Suprapubic skin (tissue), 4 donors: ENCODE measurements around the gene LSM3. TPM values are rescaled to one million over a fixed set of nuclear protein-coding genes. Genes with fewer than 3 reads are reported as not detected.

Experiments used
- DNase-seq, 2 donors: peaks; one replicate each; pipeline ENCODE4 v3.0.0-alpha.2; 2019; ENCODE audit warnings: low spot score in 2 of 2
- H3K27ac ChIP-seq: fragments of 200-600 bp; sonication (generic); one replicate; pipeline ENCODE4 v1.5.1; 2019
- H3K27me3 ChIP-seq: fragments of 200-600 bp; sonication (generic); one replicate; pipeline ENCODE4 v1.5.1; 2019
- H3K36me3 ChIP-seq: fragments of 200-600 bp; sonication (generic); one replicate; pipeline ENCODE4 v1.5.1; 2019
- H3K4me1 ChIP-seq: fragments of 200-600 bp; sonication (generic); one replicate; pipeline ENCODE4 v1.5.1; 2019
- H3K4me3 ChIP-seq: fragments of 200-600 bp; sonication (generic); one replicate; pipeline ENCODE4 v1.5.1; 2019; ENCODE audit warnings: mild to moderate bottlenecking
- H3K9me3 ChIP-seq: fragments of 200-600 bp; sonication (generic); one replicate; pipeline ENCODE4 v1.5.1; 2019
- EP300 ChIP-seq: sonication (generic); formaldehyde crosslinking; IDR thresholded peaks from one replicate; pipeline ENCODE4 v1.6.1; 2017; ENCODE audit warnings: antibody characterized with exemption
- POLR2A ChIP-seq, 2 donors: fragments of 450-650 bp; IDR thresholded peaks; one replicate each; pipeline ENCODE4 v1.6.1; 2017; ENCODE audit warnings: antibody characterized with exemption in 2 of 2, mild to moderate bottlenecking in 2 of 2, moderate library complexity in 2 of 2
- POLR2AphosphoS5 ChIP-seq, 3 donors: sonication (generic); formaldehyde crosslinking; IDR thresholded peaks; one replicate each; pipeline ENCODE4 v1.6.1; 2017; ENCODE audit warnings: antibody characterized with exemption in 3 of 3
- WGBS: methylation state at CpG from one replicate; pipeline ENCODE4 v1.1.5; 2018; 5-methylcytosine and 5-hydroxymethylcytosine counted together
- total RNA-seq, 4 donors: library from RNA; depleted of rRNA; stranded (reverse); fragments of >200 nt; gene quantifications; one replicate each; pipeline ENCODE4 v1.1.0, GENCODE V29; 2016
- TF ChIP-seq, protein P1 (sequence below), 2 donors: fragments of 200-600 bp in 1 of 2; fragments of 450-650 bp in 1 of 2; sonication (generic) in 1 of 2; IDR thresholded peaks; one replicate each; pipeline ENCODE4 v1.5.1; 2016 to 2019; ENCODE audit warnings: antibody characterized with exemption in 2 of 2, mild to moderate bottlenecking in 1 of 2, moderate library complexity in 1 of 2

Gene LSM3
- total RNA-seq, 4 donors from 2014 or later = 5.5 to 10.7 (median 8.9) TPM

DNA sequence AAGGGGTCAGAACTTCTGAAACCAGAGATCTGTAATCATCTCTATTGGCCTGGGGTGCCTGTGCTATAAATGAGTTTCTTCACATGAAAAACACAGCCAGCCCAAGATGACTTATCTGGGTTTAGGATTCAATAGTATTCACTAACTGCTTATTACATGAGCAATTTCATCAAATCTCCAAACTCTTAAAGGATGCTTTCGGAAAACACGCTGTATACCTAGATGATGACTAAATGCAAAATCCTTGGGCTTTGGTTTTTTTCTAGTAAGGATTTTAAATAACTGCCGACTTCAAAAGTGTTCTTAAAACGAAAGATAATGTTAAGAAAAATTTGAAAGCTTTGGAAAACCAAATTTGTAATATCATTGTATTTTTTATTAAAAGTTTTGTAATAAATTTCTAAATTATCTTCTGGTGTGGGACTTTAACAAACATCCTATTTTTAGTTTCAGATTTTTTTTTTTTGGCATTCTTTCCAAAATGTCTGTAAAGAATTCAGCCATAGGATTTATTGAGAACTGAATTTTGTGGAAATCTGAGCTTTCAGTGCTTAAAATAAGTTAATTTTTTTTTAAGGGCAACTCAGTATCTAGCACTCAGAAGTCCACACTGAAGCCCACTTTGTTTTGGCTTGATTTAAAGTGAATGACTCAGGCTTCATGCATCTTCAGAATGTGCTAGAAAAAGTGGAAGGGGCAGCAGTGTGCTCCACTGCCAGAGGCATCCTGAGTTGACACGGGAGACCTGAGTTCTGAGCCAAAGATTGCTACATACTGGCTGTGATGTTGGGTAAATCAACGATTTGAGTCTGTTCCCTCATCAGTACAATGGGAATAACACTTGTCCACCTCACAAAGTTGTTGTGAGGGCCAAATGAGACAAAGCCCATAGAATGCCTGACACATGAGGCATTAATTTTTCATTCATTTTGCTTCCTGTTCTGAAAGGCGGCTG is 35.1 kb upstream of the LSM3 start:
- peak overlapping the region; percentile 94 for H3K27ac ChIP-seq
- peaks cover 62% of the 10 kb centered on the region for H3K36me3 ChIP-seq
- no peaks in the 10 kb centered on the region for H3K9me3 ChIP-seq
- peaks cover 51% of the 10 kb centered on the region for H3K4me1 ChIP-seq
- TF ChIP-seq POLR2A (IDR thresholded peaks at IDR 0.05) (no peak), POLR2AphosphoS5 (IDR thresholded peaks at IDR 0.05) (peak; percentile 47 to 91 (median 80))
- no peaks in the 10 kb centered on the region for H3K27me3 ChIP-seq
- H3K4me3 ChIP-seq = no peak overlapping the region
- no peak for DNase-seq
- WGBS = 34% methylated on average over 7 of the region's 7 CpGs

- Histone ChIP-seq H3K4me3 (peak overlapping the region; percentile 18), H3K27me3 (no peaks in the 10 kb centered on the region), H3K36me3 (peaks cover 56% of the 10 kb centered on the region), H3K4me1 (peaks cover 51% of the 10 kb centered on the region), H3K9me3 (no peaks in the 10 kb centered on the region), H3K27ac (peak overlapping the region; percentile 94)
- no peak for DNase-seq
- no peak for TF ChIP-seq EP300
- TF ChIP-seq POLR2AphosphoS5 (IDR thresholded peaks at IDR 0.05) = peak in 2 of 3 donors; percentile 47 to 66
- TF ChIP-seq, protein P1, sequence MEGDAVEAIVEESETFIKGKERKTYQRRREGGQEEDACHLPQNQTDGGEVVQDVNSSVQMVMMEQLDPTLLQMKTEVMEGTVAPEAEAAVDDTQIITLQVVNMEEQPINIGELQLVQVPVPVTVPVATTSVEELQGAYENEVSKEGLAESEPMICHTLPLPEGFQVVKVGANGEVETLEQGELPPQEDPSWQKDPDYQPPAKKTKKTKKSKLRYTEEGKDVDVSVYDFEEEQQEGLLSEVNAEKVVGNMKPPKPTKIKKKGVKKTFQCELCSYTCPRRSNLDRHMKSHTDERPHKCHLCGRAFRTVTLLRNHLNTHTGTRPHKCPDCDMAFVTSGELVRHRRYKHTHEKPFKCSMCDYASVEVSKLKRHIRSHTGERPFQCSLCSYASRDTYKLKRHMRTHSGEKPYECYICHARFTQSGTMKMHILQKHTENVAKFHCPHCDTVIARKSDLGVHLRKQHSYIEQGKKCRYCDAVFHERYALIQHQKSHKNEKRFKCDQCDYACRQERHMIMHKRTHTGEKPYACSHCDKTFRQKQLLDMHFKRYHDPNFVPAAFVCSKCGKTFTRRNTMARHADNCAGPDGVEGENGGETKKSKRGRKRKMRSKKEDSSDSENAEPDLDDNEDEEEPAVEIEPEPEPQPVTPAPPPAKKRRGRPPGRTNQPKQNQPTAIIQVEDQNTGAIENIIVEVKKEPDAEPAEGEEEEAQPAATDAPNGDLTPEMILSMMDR (IDR thresholded peaks at IDR 0.05) = no peak
- WGBS = 3% methylated on average over 7 of the region's 7 CpGs
Observed at GRCh38 chr3:14144423-14145075, 34.1 kb upstream of the LSM3 start.

DNA sequence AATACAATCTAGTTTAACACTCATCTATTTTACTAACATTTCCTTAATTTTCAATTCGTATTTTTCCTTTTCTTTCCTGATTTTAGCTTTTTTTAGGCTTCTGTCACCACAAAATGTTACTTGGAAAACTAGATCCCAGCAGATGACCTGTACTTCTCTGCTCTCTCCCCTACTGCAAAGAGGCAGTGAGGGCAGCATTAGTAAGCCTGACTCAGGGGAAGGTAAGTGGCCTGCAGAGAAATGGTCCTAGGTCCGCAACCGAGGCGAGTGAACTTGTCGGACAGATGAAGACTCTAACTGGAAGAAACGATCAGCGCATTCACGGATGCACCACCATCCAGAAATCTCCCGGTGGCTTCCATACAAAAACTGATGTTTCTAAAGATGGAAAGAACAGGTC is 33.4 kb upstream of the LSM3 start:
- no peaks in the 10 kb centered on the region for H3K27me3 ChIP-seq
- H3K36me3 ChIP-seq = peaks cover 56% of the 10 kb centered on the region
- H3K27ac ChIP-seq = peak overlapping the region; percentile 94
- no peak for DNase-seq
- peaks cover 51% of the 10 kb centered on the region for H3K4me1 ChIP-seq
- TF ChIP-seq EP300 (no peak), POLR2A (IDR thresholded peaks at IDR 0.05) (no peak), POLR2AphosphoS5 (IDR thresholded peaks at IDR 0.05) (no peak)
- TF ChIP-seq, protein P1 (IDR thresholded peaks at IDR 0.05) = no peak
- no peak overlapping the region for H3K4me3 ChIP-seq
- WGBS = 84% methylated on average over 9 of the region's 9 CpGs
- no peaks in the 10 kb centered on the region for H3K9me3 ChIP-seq

GRCh38 chr3:14145670-14146380 is 32.8 kb upstream of the LSM3 start:
- Histone ChIP-seq H3K4me1 (peaks cover 51% of the 10 kb centered on the region), H3K9me3 (no peaks in the 10 kb centered on the region), H3K36me3 (peaks cover 58% of the 10 kb centered on the region), H3K27ac (peak overlapping the region; percentile 94), H3K27me3 (no peaks in the 10 kb centered on the region), H3K4me3 (no peak overlapping the region)
- TF ChIP-seq POLR2AphosphoS5 (IDR thresholded peaks at IDR 0.05) (no peak), EP300 (no peak), POLR2A (IDR thresholded peaks at IDR 0.05) (no peak)
- TF ChIP-seq, protein P1 (IDR thresholded peaks at IDR 0.05) = no peak
- DNase-seq = no peak
- 76% methylated on average over 8 of the region's 10 CpGs for WGBS

- WGBS = 85% methylated on average over 10 of the region's 10 CpGs
- Histone ChIP-seq H3K4me1 (peaks cover 48% of the 10 kb centered on the region), H3K9me3 (no peaks in the 10 kb centered on the region), H3K36me3 (peaks cover 58% of the 10 kb centered on the region), H3K27ac (peak overlapping the region; percentile 94), H3K27me3 (no peaks in the 10 kb centered on the region), H3K4me3 (no peak overlapping the region)
- no peak for TF ChIP-seq POLR2AphosphoS5 (IDR thresholded peaks at IDR 0.05)
- no peak for DNase-seq
Observed at GRCh38 chr3:14146381-14147065, 32.1 kb upstream of the LSM3 start.
